Measurements from ENCODE around the gene GRK5. TPM values are rescaled to one million over a fixed set of nuclear protein-coding genes. Genes with fewer than 3 reads are reported as not detected.

Gene GRK5
- total RNA-seq, 4 donors from 2014 or later, result 6.2 to 12.5 (median 9.1) TPM

DNA sequence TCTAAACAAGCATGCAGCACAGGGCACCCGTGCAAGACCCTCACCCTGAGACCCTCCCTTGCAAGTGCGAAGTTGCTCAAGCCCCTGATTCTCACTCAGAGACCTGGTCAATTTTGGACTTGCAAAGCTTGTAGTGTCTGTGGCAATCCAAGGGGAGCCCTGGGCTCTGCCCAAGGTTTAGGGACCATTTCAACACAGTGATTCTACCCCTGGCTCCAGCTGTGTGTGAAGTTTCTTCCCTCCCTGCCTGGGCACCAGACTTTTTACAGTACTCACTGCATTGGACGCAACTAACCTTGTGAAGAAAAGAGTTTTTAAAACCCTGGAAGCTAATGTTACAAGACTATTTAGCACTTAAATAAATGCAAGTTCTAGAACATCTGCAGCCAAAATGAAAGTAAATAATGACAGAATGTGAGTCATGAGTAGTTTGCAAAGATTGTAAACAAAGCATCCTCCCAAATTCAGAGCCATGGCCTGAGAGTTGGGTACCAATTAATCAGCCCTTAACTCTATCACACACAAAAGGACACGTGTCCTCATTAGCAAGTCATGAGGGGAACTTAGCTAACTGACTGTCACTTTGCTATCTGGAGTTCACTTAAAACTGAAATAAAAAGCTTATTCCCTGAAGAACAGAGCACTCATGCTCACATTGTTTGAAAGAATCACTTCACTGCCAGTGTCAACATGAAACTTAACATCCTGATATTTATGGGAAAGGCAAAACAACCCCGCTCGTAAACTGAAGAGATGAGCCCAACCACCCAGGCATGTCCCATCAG lies 287.1 kb downstream of the GRK5 start:
- no peak for DNase-seq
- in situ Hi-C loops (cut with MboI; ENCODE audit: low sequenced_read_pairs in 4 of 4) (no loop called here), intact Hi-C loops (cut with DNase I; ENCODE audit: low total_unique reads) (no loop called here)
- TF ChIP-seq, protein P1, sequence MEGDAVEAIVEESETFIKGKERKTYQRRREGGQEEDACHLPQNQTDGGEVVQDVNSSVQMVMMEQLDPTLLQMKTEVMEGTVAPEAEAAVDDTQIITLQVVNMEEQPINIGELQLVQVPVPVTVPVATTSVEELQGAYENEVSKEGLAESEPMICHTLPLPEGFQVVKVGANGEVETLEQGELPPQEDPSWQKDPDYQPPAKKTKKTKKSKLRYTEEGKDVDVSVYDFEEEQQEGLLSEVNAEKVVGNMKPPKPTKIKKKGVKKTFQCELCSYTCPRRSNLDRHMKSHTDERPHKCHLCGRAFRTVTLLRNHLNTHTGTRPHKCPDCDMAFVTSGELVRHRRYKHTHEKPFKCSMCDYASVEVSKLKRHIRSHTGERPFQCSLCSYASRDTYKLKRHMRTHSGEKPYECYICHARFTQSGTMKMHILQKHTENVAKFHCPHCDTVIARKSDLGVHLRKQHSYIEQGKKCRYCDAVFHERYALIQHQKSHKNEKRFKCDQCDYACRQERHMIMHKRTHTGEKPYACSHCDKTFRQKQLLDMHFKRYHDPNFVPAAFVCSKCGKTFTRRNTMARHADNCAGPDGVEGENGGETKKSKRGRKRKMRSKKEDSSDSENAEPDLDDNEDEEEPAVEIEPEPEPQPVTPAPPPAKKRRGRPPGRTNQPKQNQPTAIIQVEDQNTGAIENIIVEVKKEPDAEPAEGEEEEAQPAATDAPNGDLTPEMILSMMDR (IDR thresholded peaks at IDR 0.05 in 4 of 5, conservative IDR thresholded peaks at IDR 0.05 in 1 of 5), result no peak
- TF ChIP-seq POLR2A (IDR thresholded peaks at IDR 0.05), result no peak
- no peak for ATAC-seq
- Histone ChIP-seq H3K4me3 (no peak overlapping the region), H3K27ac (no peak overlapping the region), H3K9me3 (no peaks in the 10 kb centered on the region), H3K27me3 (no peaks in the 10 kb centered on the region), H3K36me3 (no peaks in the 10 kb centered on the region), H3K4me1 (peaks cover 5% of the 10 kb centered on the region in 2 donors)

DNA sequence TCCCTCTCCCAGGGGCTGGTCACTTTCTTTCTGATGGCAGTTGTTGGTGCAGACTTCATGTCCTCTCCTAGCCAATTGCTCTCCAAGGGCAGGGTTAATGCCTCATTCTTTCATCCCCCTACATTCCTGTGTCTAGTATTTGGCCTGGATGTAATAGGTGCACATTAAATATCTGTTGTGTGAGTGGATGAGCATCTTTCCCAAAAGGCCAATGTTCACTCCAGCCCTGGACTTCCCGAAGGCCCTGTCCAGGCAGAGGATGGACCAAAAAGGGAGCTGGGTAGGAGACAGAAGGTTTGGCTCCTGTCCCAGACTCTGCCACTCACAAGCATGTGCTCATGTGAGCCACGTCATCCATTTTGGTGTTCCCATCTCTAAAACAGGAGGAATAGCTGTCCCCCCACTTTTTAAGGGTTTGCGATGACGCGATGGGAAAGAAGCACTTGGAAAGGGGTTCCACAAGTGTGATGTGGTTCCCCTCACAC lies 287.7 kb downstream of the GRK5 start:
- intact Hi-C loops (cut with DNase I; ENCODE audit: low total_unique reads) (no loop called here), in situ Hi-C loops (cut with MboI; ENCODE audit: low sequenced_read_pairs in 4 of 4) (no loop called here)
- H3K9me3 ChIP-seq, result no peaks in the 10 kb centered on the region
- TF ChIP-seq POLR2A (IDR thresholded peaks at IDR 0.05), result no peak
- TF ChIP-seq, protein P1 (IDR thresholded peaks at IDR 0.05 in 4 of 5, conservative IDR thresholded peaks at IDR 0.05 in 1 of 5), result no peak
- DNase-seq (no peak), ATAC-seq (no peak)
- H3K27ac ChIP-seq, result no peak overlapping the region
- no peaks in the 10 kb centered on the region for H3K4me1 ChIP-seq
- H3K4me3 ChIP-seq, result no peak overlapping the region
- H3K27me3 ChIP-seq, result no peaks in the 10 kb centered on the region
- H3K36me3 ChIP-seq, result no peaks in the 10 kb centered on the region

DNA sequence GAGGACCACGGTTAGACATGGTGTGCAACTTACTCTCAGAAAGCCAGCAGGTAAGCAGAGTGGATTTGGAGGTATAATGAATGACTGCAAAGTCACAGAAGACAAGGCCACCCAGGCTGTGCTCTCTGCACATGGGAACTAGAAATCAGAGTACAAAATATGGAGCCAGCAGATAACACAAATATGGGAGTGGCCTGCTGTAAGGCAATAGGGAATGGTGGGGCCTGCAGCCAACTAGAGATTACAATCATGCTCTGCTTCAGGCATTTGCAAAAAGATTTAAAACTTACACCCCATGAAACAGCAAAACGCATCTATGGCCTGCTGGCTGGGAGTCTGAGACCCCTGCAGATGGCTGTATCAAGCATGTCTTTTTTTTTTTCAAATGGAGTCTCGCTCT lies 288.2 kb downstream of the GRK5 start:
- ATAC-seq, result no peak
- H3K27ac ChIP-seq, result no peak overlapping the region

GRCh38 chr10:119496273-119496672 lies 288.9 kb downstream of the GRK5 start:
- Histone ChIP-seq H3K36me3 (no peaks in the 10 kb centered on the region), H3K27me3 (no peaks in the 10 kb centered on the region), H3K4me3 (no peak overlapping the region), H3K4me1 (no peaks in the 10 kb centered on the region), H3K9me3 (no peaks in the 10 kb centered on the region), H3K27ac (no peak overlapping the region)
- in situ Hi-C loops (cut with MboI; ENCODE audit: low sequenced_read_pairs in 4 of 4), result no loop called here
- DNase-seq (no peak), ATAC-seq (no peak)
- TF ChIP-seq POLR2A (IDR thresholded peaks at IDR 0.05), result no peak
- TF ChIP-seq, protein P1 (IDR thresholded peaks at IDR 0.05 in 4 of 5, conservative IDR thresholded peaks at IDR 0.05 in 1 of 5), result no peak
- intact Hi-C loops (cut with DNase I; ENCODE audit: low total_unique reads), result no loop called here

More for the DNA sequence above, 288.2 kb downstream of the GRK5 start:
- intact Hi-C loops (cut with DNase I; ENCODE audit: low total_unique reads), result no loop called here
- H3K9me3 ChIP-seq, result no peaks in the 10 kb centered on the region
- no peak for DNase-seq
- TF ChIP-seq POLR2A (IDR thresholded peaks at IDR 0.05), result no peak
- TF ChIP-seq, protein P1 (IDR thresholded peaks at IDR 0.05 in 4 of 5, conservative IDR thresholded peaks at IDR 0.05 in 1 of 5), result no peak
- no peak overlapping the region for H3K4me3 ChIP-seq
- no peaks in the 10 kb centered on the region for H3K36me3 ChIP-seq
- H3K4me1 ChIP-seq, result no peaks in the 10 kb centered on the region
- no peaks in the 10 kb centered on the region for H3K27me3 ChIP-seq
- in situ Hi-C loops (cut with MboI; ENCODE audit: low sequenced_read_pairs in 4 of 4), result no loop called here
